GM04503 (cell line): ENCODE data around the gene PKD2.
"Not testable (repeated sequence)": the region's sequence is repeated elsewhere in the genome, so short reads cannot be mapped to it uniquely, and the experiment has no call there.

Experiments
- DNase-seq: peaks from one replicate; pipeline ENCODE4 v3.0.0-alpha.2; 2012; ENCODE audit warnings: low read depth

The PKD2 gene

DNA sequence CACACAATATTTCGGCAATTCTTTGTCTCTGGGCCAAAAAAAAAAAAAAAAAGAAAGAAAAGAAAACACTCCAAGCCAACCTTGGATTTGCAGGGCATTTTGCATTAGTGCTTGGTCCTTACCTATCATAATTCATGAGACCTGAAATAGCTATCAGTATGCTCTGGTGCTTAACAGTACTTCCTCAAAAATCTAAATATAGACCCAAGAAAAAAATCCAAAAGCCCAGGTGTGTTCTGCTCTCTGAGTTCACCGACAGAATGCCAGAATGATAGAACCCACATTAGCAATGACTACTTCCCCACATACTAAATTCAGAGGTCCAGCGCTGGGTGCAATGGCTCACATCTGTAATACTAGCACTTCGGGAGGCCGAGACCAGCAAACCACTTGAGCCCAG, 108.2 kb downstream of the PKD2 start:
- DNase-seq: no peak

DNA sequence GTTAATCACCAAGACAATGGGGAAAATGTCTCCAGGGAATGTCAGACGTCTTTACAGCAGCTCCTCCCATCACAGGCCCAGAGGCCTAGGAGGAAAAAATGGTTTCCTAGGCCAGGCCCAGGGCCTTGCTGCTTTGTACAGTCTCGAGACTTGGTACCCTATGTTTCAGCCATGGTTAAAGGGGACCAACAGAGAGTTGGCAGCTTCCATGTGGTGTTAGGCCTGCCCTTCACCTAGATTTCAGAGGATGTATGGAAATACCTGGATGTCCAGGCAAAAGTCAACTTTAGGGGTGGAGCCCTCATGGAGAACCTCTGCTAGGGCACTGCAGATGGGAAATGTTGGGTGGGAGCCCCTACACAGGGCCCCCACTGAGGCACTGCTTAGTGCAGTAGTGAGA, 112.5 kb downstream of the PKD2 start:
- no peak for DNase-seq

DNA sequence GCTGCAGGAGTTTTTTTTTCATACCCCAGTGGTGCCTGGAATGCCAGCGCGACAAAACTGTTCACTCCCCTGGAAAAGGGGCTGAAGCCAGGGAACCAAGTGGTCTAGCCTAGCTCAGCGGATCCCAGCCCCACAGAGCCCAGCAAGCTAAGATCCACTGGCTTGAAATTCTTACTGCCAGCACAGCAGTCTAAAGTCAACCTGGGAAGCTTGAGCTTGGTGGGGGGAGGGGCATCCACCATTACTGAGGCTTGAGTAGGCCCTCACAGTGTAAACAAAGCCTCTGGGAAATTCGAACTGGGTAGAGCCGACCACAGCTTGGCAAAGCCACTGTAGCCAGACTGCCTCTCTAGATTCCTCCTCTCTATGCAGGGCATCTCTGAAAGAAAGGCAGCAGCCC, 114.8 kb downstream of the PKD2 start:
- DNase-seq: not testable (repeated sequence)
